Measurements from ENCODE around the gene NECAB2.
A peak's percentile ranks its signal among the peaks of the same experiment; 100 is the strongest.

NECAB2 gene

DNA sequence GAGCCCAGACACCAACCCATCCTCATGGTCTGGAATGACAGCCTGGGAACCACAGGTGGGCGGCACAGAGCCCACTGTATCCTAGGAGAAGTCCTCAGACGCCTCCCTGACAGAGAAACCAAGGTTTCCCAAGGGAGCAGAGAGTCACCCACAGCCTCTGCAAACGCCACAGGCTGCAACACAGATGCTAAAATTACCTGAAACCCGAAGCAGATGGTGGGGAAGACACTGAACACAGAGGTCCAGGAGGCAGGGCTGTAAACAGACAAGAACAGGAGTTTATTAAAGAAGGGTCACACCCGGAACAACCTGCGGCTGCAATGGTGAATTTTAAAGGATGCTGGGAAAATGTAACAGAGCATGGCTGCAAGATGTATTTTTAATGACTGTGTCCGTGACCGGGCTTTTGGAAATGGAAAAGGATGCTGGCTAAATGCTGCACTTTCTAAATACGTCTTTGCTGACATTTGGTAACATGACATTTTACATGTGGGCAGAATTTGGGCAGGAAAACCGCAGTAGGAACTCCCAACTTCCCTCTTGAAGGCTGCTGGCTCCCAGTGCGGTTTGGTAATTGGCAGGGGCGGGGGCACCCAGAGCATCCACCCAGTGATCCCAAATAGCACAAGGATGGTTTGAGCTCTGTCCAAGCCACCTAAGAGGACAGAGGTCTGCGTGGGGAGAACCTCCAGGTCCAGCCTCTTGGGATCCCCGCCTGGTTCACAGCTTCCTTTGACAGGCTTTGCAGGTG is 61.4 kb downstream of the NECAB2 start:
- DNase-seq, result no peak

DNA sequence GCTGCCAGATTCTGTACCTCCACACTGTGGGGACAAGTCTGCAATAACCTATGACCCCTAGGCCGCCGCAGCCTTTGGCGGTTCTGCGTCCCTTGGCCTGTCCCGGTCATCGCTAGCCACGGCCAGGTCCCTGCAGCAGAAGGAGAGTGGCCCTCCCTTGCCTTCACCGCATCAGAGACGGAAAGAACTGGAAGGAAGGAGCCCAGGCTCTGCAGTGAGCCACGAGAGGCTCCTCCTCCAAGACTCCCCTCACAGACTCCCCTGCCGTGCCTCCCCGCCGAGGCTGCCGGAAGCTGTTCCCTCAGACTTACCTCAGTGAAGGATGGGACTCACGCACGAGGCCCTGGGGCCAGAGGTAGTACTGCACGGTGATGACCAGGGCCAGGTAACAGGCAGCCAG is 63.5 kb downstream of the NECAB2 start:
- no peak for DNase-seq

DNA sequence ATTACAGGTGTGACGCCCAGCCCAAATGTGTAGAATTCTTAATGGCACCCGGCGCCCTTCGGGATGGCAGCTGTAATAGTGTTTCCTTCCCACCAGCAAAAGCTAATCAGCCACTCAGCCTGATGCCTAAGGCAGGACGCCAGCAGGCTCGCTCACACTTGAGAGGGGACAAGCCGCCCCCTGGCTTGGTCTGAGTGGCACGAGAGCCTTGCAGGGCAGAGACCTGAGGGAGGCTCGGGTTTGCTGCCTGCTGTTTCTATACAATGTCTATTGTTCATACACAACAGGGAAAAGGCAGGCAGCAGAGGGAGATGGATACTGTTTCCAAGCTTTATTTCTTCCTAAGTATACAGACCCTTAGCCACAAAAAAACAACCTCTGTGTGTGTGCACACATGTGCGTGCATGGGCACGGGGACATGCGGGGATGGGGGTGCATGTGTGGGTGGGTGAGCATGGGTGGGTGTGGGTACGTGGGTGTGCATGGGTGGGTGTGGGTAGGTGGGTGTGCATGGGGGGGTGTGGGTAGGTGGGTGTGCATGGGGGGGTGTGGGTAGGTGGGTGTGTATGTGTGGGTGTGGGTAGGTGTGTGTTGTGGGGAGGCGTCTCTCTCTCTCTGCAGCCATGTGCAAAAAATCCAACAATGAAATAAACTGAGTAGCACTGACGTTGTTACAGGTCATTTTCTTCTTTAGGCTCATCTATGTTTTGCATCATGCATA is 64.6 kb downstream of the NECAB2 start:
- DNase-seq, result no peak

DNA sequence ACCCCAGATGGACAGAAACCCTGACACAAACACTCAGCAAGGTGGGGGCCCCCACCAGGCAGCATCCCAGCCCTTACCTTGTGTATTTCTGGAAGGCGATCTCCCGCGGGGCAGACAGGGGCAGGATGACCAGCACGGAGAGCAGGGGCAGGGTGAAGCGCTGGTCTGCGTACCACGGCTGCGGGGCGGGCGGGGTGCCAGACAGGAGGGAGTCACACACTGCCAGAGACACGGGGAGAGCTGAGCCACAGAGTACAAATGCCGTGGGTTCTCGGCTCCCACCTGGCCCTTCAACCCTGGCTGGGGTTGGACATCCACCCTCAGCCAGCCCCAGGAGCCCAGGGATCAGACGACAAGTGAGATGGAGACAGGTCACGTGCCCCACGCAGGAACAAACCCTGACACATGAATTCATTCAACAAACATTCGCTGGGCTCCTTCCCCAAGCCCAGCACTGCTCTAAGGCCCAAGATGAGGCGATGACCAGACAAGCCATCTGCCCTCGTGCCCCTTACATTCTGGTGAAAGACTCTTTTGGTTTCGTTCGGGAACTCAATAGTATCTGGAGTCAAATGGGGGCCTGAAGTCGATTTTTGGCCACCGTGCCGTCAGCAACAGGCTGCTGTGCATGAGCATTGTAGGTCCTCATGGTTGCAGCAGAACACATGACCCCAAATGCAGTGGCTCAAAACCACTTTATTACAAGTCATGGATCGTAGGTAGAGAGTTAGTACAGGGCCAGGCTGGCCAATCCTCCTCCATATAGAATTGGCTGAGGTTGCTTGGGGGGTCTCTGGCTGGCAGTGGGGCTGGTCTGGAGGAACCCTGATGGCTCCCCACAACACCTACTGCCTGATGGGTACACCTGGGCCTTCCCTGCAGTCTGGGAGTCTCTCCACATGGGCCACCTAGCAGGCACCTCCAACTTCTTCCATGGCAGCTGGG is 65.5 kb downstream of the NECAB2 start:
- DNase-seq, result no peak

DNA sequence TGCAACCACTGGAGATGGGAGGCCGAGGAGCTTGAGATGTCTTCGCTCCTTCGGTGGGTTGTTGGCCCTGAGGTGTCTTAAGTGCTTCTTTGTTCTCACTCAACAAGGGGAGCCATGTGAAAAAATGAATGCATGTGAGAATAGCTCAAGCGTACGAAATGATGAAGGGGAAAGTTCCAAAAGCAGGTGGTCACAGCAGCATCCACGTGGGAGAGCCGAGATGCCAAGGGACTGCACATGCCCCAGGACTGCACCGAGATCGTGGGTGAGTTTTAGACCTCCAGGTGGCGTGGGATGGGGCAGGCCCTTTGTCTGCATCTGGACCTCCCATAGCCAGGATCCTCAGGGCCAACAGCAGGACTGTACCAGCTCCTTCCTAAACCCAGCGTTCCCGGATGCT is 66.5 kb downstream of the NECAB2 start:
- DNase-seq, result no peak

DNA sequence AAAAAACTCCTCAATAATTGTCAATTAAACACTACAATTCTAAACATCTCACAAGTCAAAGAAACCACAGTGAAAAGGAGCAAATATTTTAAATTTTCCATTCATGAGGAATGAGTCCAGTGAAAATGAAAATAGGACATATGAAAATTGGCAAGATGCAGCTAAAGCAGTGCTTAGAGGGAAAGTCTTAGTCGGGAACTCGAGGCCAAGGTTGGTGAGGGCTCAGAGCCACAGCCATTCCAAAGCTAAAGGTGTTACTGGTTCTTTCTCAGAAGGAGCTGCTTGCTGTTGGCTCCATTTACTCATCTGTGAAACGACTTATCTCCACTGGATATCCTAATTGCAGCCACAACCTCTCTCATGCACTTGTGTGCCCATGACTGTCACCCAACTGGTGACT is 68.1 kb downstream of the NECAB2 start:
- DNase-seq, result no peak

DNA sequence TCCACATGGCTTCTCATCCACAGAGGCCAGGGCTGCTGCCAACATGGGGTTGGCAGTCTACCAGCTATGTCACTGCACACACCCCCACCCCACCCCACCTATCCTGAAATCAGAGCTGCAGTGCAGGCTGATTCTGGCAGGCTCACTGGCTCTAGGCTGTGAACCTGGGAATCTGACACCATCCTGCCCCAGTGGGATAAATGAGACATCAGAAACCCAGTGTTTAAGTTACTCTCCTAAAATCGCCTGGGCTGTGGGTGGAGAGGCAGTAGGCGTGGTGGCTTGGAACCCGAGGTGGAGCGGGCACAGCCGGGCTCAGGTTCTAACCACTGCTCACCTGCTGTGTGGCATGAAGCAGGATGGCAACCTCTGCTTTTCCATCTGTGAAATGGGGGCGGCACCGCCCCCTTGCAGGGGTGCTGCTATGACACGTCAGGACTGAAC is 69.0 kb downstream of the NECAB2 start:
- DNase-seq, result no peak

DNA sequence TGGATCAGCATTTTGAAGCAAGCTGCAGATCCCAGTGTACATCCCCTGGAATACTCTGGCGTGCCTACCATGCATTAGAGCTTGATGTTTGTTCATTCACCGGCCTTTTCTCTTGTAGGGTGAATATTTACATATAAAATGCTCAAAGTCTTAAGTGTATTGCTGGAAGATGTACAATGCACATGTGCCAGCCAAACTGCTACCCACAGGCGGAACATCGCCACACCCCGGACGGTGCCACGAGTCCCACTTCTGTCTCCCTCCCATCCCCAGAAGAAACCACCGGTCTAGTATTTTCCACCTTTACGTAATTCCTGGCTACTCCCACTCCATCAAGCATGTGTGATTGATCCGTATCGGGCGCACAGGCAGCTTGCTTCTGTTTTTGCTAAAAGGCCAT is 70.4 kb downstream of the NECAB2 start:
- no peak for DNase-seq

DNA sequence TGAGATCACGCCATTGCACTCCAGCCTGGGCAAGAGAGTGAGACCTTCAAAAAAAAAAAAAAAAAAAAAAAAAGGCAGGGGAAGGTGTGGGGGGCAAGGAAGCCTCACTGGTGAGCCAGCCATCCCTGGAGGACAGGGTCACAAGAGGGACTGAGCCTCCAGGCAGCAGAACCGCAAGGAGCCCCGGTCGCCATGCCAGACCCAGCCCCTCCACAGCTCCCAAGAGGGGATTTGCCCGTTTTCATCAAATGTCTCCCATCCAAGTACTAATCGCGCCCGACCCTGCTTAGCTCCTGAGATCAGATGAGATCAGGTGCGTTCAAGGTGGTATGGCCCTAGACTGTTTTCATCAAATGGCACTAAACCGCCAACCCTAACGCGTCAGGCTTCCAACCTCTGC is 71.7 kb downstream of the NECAB2 start:
- no peak for DNase-seq

DNA sequence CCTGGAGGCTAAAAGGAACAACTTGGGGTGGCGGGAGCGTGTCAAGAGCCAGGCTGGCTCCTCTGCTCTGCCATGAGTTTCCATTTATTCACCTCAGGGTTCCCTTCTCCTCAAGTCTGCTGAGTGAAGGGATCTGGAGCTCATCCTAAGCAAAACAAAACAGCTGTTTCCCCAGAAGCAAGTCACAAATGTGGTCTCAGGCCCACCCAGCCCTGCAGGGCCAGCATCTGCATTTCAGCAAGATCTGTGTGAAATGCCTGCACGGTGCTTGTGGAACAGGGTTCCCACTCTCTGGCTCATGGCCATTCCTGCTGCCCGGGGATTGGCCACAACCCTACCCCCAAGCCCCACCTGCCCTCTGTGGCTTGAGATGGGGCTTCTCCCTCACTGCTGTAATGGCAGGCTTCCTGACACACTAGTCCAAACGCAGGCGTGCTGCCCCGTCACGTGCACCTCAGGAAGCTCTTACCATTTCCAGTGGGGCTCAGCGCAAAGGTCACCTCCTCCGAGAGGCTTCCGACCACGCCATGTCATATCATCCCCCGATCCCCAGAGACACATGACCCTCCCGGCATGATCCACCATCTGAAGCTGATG is 72.3 kb downstream of the NECAB2 start:
- no peak for DNase-seq

DNA sequence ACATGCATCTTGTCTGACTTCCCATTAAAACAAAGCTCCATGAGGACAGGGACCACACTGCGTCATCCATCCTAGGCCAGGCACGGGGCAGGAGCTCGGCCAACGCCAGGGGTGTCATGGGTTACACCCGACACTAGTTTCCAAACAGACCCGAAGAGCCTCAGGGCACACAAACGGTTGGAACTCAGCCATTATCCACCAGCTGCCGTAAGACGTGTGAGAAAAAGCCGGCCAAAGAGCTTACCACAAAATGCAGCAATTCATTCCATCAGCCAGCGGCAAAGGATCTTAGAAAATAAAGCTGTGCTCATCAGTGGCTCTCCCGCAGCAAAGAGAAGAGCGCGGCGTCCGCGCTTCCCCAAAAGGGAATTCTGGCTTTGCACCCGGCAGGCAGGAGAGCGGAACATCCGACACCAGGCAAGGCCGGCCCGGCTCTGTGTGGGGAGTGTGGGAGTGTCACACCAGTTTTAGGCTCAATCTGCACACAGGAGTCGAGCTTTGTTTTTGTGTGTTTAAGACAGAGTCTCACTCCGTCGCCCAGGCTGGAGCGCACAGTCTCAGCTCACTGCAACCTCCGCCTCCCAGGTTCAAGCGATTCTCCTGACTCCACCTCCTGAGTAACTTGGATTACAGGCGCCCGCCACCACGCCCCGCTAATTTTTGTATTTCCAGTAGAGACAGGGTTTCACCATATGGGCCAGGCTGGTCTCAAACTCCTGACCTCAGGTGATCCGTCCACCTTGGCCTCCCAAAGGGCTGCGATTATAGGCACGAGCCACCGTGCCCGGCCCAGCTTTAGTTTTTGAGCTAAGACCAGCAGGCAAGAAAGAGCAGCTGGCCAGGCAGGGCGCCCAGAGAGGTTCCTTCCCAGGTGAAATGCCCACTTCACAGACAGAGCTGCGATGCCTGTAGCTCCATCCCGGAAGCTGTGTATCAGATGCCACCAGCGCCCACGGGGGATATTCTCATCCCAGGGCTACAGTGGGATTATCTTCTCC is 73.1 kb downstream of the NECAB2 start:
- DNase-seq, result no peak

DNA sequence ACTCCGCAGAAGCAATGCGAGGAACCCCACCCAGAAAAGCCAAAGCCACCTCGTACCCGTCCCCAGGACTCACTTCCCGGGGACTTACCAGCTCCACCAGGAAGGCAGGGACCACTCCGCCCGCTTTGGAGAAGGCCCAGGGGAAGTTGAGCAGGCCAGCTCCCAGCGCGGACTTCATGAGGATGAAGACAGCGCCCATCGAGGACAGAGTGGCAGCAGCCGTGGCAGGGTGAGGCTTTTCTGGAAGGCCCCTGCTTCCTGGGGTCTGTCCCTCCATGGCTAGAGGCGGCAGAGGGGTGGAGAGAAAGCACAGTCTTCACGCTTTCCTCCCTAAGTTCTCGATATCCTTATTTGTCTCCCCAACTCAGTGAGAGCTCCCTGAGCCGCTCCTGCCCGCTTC is 73.8 kb downstream of the NECAB2 start:
- no peak for DNase-seq

DNA sequence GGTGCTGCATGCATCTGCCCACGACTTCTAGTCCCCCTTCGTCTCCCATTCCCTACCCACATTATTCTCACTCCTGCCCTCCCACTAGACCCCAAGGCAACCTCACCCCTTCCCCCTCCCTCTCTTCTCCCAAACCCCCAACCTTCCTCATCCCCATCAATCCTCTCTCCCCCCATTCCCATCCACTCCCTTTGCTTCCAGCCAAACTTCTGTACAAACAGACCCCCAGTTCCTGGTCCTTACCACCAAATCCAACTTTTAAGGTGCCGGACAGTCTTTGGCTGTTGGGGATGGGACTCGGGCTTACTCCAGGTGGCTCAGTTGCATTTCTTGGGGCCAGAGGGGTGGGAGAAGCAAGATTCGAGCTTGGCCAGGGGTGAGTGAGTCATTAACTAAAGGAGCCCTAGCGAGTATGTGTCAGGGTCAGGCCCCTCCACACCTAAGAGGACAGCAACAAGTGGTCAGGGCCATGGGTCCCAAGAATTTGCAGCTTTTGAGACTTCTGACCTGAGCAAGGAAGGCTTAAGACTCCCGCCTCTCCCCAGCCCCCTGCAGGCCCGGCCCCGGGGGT is 74.3 kb downstream of the NECAB2 start, which contains the start of gene SLC38A8:
SLC38A8 (minus strand) TSS at position 488 of the 571 bp plus-strand sequence. CDS start 638 bp downstream, outside the sequence.
- DNase-seq, result no peak

DNA sequence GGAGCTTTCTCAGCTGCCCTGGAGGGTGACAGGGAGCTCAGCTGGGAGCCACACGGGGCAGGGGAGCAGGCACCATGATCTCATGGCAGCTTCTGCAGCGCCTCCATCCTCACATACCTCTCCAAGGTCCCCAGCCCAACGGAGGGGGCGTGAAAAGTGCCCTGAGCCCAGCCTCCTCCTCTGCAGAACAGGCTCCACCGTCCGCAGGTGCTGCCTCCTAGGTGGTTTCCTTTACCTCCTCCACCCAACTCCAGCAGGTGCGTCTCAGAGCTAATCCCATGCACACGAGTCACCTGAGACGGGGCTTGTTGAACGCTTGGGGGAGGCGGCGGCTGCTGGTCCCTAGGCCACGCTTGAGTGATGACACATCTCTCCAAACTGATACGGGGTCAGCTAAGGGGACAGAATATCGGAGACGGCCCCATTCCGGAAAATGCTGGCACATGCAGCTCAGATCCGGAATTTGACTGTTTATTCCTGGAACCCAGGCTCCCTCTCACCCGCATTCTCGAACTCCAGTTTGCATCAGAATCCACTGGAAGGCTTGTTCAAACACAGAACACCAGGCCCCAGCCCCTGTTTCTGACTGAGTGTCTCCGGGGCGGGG is 74.9 kb downstream of the NECAB2 start:
- DNase-seq, result no peak

DNA sequence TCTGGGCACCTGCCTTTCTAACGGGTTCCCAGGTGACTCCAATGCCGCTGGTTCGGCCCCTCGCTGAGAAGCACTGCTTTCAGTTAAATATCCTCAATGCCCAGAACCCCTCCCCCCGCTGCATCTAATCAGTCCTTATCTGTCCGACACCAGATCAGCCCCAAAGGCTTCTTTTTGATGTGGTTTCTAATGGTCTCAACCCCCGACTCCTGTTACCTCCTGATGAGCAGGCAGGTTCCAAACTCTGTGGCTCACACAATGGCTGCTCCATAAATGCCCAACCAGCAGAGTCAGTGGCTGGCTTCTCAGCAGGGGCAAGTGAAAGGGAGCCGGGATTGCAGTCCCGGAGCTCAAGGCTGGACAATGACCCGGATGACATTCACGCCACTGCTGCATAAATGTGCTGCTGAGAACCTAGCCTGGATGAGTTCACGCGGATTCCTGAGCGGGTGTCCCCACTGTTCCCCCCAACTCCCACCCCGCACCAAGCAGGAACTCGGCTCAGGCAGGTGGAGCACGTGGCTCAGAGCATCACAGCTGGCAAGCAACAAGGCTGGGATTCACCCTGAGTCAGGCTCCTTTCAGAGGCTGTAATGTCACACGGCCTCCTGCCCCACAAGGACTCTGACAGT is 75.6 kb downstream of the NECAB2 start:
- DNase-seq, result no peak

DNA sequence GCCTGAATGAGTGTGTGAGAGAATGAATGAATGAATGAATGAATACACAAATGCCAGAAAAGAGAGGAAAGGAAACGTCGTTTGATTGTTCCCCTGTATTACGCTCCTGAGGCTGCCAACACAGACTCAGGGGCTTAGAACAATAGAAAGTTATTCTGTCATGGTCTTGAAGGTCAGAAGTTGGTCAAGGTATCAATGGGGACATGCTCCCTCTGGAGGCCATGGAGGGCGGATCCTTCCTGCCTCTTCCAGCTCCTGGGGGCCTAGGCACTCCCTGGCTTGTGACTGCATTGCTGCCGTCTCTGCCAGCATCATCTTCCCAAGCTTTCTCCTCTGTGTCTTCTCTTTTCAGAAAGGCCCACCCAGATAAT is 76.1 kb downstream of the NECAB2 start:
- DNase-seq, result peak; percentile 3

DNA sequence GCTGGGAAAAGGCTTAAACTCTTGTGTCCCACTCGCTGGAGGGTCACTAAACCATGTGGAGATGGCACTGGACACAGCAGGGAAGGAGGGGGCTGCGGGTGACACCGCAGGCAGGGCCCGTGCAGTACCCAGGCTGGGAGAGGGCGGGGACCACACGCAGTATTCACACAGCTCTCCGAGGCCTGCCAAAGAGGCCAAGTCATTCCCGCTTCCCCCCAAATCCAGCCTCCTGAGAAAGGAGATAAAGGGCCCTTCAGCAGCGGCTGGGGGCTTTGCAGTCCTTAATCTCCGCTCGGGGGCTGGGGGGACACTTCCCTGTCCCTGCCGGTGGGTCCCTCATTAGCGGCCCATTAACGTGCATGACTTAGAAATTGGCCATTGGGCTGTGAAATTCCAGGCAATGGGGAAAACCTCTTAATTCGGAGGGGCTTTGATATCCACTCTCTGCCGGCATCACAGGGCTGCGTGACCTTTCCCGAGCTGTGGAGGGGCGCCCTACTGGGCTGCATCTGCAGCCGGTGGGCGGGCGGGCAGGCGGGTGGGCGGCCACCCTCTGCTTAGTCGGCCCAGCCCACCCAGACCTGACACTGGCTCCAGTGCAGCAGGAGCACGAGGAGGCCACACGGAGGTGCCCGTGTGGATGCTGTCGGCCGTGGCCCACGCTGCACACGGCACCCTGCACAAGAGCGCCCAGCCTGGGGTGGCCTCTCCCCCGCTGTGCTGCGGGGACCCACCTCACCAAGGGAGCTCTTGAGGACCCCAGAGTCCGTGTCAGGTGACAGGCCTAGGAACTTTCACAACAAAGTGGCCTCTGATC is 77.2 kb downstream of the NECAB2 start:
- DNase-seq, result no peak

DNA sequence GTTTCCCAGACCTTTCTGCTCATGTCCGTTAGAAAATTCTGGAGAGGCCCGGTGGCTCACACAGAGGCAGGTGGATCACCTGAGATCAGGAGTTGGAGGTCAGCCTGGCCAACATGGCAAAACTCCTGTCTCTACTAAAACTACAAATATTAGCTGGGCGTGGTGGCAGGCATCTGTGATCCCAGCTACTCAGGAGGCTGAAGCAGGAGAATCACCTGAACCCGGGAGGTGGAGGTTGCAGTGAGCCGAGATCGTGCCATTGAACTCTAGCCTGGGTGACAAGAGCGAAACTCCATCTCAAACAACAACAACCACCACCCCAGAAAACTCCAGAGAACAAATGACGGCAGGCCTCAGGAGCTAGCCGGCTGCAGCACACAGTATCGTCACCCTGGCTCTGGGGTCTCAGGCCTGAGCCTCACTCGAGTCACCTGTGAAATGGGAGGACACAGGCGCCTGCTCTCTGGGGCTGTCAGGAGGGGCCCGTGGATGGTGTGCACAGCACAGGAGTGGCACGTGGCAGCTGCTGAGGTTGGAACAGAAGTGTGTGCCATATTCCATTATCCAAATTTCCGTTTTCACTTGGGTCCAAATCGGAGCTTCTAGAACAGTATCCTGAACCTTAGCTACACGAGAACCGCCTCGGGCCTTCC is 77.9 kb downstream of the NECAB2 start:
- no peak for DNase-seq

DNA sequence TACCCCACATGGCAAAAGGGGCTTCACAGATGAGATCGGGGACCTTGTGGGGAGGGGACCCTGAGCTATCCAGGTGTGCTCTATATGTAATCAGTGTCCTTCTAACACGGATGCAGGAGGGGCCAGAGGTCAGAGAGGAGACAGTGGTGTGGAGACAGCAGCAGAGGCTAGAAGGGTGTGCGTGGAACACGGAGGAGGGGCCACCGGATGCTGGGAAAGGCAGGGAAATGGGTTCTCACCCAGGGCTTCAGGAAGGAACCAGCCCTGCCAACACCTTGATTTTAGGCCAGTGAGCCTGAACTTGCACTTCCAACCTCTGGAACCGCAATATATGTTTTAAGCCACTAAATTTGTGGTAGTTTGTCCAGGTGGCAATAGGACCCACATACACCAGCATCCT is 79.2 kb downstream of the NECAB2 start:
- no peak for DNase-seq
